Smooth muscle cell (in vitro differentiated cells): Measurements from ENCODE around the gene HEBP1. TPM values are rescaled to one million over a fixed set of nuclear protein-coding genes. Genes with fewer than 3 reads are reported as not detected.

Source experiments
- DNase-seq: peaks from one replicate; lab custom pipeline; 2025; ENCODE audit not compliant: unreplicated experiment; lab: John Stamatoyannopoulos, UW
- H2AFZ ChIP-seq: fragments of 200-600 bp; sonication (generic); 2 replicates; pipeline ENCODE4 v1.6.0; 2016; ENCODE audit warnings: antibody characterized with exemption, low read depth, mild to moderate bottlenecking
- H3F3A ChIP-seq: fragments of 200-600 bp; sonication (generic); 2 replicates; pipeline ENCODE4 v1.6.0; 2017; ENCODE audit warnings: antibody characterized with exemption, low read depth
- H3K27ac ChIP-seq: fragments of 200-600 bp; sonication (generic); 2 replicates; pipeline ENCODE4 v1.5.1; 2016; ENCODE audit warnings: low read depth, mild to moderate bottlenecking
- H3K27me3 ChIP-seq: fragments of 200-600 bp; sonication (generic); 2 replicates; pipeline ENCODE4 v1.6.1; 2016; ENCODE audit warnings: low read depth, mild to moderate bottlenecking
- H3K36me3 ChIP-seq: fragments of 200-600 bp; sonication (generic); 2 replicates; pipeline ENCODE4 v1.5.1; 2016; ENCODE audit warnings: low read depth
- H3K4me1 ChIP-seq: fragments of 200-600 bp; sonication (generic); 2 replicates; pipeline ENCODE4 v1.5.1; 2016; ENCODE audit warnings: low read depth
- H3K4me2 ChIP-seq: fragments of 200-600 bp; sonication (generic); 2 replicates; pipeline ENCODE4 v1.6.0; 2016; ENCODE audit warnings: mild to moderate bottlenecking
- H3K4me3 ChIP-seq: fragments of 200-600 bp; sonication (generic); 2 replicates; pipeline ENCODE4 v1.5.1; 2016; ENCODE audit warnings: mild to moderate bottlenecking
- H3K79me2 ChIP-seq: fragments of 200-600 bp; sonication (generic); 2 replicates; pipeline ENCODE4 v1.6.0; 2016; ENCODE audit warnings: low read depth, mild to moderate bottlenecking
- H3K9ac ChIP-seq: fragments of 200-600 bp; sonication (generic); 2 replicates; pipeline ENCODE4 v1.6.0; 2016; ENCODE audit warnings: low read depth
- H3K9me3 ChIP-seq: fragments of 200-600 bp; sonication (generic); replicated peaks from 2 replicates; pipeline ENCODE4 v1.5.1; 2016; ENCODE audit warnings: low read depth
- H4K20me1 ChIP-seq: fragments of 200-600 bp; sonication (generic); 2 replicates; pipeline ENCODE4 v1.6.0; 2016; ENCODE audit warnings: low read depth
- WGBS: methylation state at CpG from one replicate; pipeline ENCODE4 v1.1.7; 2016; ENCODE audit warnings: low lambda C conversion rate; 5-methylcytosine and 5-hydroxymethylcytosine counted together
- polyA plus RNA-seq: library from polyadenylated mRNA; unstranded; fragments of >200 nt; fragmentation: Nextera tagmentation; extraction: Ambion mirVana; gene quantifications from 2 replicates; pipeline ENCODE4 v1.2.1, GENCODE V29; 2016
- total RNA-seq: library from RNA; depleted of rRNA; stranded (reverse); fragments of >200 nt; gene quantifications from 2 replicates; pipeline ENCODE4 v1.2.3, GENCODE V29; 2014
- TF ChIP-seq, protein P1 (sequence below): fragments of 200-600 bp; sonication (generic); IDR thresholded peaks from 2 replicates; pipeline ENCODE4 v1.5.1; 2017; ENCODE audit warnings: borderline replicate concordance, mild to moderate bottlenecking, antibody characterized with exemption; ENCODE audit not compliant: insufficient read depth, poor library complexity, severe bottlenecking

Gene HEBP1
- total and polyA plus RNA-seq, 2 experiments from 2014 or later = 16.1 to 55.8 TPM

DNA sequence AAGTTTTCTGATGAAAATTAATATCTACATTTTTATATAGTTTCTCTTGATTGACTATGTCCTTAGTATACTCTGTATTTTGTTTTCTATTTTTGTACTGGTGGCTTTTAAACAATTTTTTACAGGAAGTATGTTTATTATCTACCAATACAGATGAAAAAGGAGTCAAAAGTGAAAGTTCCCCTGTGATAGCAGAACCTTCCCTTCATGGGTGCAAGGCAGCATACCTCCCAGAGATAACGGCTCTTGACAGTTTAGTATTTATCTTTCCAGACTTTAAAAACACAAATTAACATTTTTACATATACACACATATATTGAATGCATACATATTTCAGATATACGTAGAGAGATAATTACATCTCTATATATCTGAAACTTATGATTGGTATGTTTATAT, 27.0 kb upstream of the HEBP1 start:
- DNase-seq = no peak
- no peak overlapping the region for H3K9ac ChIP-seq
- 89% methylated on average over 2 of the region's 2 CpGs for WGBS
- TF ChIP-seq, protein P1, sequence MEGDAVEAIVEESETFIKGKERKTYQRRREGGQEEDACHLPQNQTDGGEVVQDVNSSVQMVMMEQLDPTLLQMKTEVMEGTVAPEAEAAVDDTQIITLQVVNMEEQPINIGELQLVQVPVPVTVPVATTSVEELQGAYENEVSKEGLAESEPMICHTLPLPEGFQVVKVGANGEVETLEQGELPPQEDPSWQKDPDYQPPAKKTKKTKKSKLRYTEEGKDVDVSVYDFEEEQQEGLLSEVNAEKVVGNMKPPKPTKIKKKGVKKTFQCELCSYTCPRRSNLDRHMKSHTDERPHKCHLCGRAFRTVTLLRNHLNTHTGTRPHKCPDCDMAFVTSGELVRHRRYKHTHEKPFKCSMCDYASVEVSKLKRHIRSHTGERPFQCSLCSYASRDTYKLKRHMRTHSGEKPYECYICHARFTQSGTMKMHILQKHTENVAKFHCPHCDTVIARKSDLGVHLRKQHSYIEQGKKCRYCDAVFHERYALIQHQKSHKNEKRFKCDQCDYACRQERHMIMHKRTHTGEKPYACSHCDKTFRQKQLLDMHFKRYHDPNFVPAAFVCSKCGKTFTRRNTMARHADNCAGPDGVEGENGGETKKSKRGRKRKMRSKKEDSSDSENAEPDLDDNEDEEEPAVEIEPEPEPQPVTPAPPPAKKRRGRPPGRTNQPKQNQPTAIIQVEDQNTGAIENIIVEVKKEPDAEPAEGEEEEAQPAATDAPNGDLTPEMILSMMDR = no peak
- no peak overlapping the region for H3K4me3 ChIP-seq
- no peak overlapping the region for H3K4me2 ChIP-seq
- no peaks in the 10 kb centered on the region for H3F3A ChIP-seq
- H3K79me2 ChIP-seq = no peaks in the 10 kb centered on the region
- H2AFZ ChIP-seq = no peak overlapping the region
- H3K4me1 ChIP-seq = peaks cover 17% of the 10 kb centered on the region
- no peaks in the 10 kb centered on the region for H4K20me1 ChIP-seq
- H3K9me3 ChIP-seq = no peaks in the 10 kb centered on the region
- H3K27me3 ChIP-seq = no peaks in the 10 kb centered on the region
- H3K36me3 ChIP-seq = no peaks in the 10 kb centered on the region
- no peak overlapping the region for H3K27ac ChIP-seq

DNA sequence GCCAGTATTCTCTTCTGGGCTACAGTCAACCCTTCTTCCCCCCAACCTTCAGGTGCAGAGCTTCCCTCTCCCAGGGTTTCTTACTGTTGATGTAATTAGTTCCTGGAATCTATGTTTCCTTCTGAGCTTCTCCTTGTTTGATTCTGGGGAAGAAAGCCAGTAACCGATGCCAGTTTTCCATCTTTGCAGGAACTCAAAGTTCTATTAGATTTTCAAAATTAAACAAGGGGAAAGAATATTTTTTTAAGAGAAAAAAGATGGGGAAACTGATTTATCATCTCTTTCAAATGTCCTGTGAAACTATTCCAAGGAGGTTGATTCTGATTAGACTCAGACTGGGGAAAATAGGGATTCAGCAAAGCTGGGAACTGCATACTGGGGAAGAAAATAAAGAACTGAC, 26.2 kb upstream of the HEBP1 start:
- H3K9me3 ChIP-seq = no peaks in the 10 kb centered on the region
- peaks cover 17% of the 10 kb centered on the region for H3K4me1 ChIP-seq
- no peak overlapping the region for H3K27ac ChIP-seq
- H3K36me3 ChIP-seq = no peaks in the 10 kb centered on the region
- no peak overlapping the region for H3K4me2 ChIP-seq
- no peak overlapping the region for H3K9ac ChIP-seq
- TF ChIP-seq, protein P1 = no peak
- no peaks in the 10 kb centered on the region for H3F3A ChIP-seq
- H3K79me2 ChIP-seq = no peaks in the 10 kb centered on the region
- no peak overlapping the region for H3K4me3 ChIP-seq
- no peak for DNase-seq
- 93% methylated on average over 1 of the region's 1 CpG for WGBS
- no peaks in the 10 kb centered on the region for H4K20me1 ChIP-seq
- no peaks in the 10 kb centered on the region for H3K27me3 ChIP-seq
- no peak overlapping the region for H2AFZ ChIP-seq

DNA sequence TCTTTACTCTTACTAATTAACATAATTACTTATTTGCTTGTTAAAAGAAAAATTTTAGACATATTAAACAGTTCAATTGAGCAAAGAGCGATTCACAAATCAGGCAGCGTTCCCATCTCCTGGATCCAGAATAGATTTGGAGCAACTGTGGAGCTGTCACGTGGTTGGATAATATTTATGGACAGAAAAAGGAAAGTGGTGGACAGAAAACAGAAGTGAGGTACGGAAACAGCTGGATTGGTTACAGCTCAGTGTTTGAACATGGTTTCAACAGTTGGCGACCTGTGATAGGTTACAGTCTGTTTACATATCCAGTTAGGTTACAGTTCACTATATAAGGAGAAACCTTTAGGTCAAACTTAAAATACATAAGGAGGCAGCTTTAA, 24.5 kb upstream of the HEBP1 start:
- Histone ChIP-seq H3K9me3 (no peaks in the 10 kb centered on the region), H3K36me3 (no peaks in the 10 kb centered on the region), H4K20me1 (no peaks in the 10 kb centered on the region), H3K9ac (no peak overlapping the region), H3K79me2 (no peaks in the 10 kb centered on the region), H3K4me1 (peaks cover 4% of the 10 kb centered on the region), H2AFZ (no peak overlapping the region), H3K4me3 (no peak overlapping the region), H3K27me3 (no peaks in the 10 kb centered on the region), H3K4me2 (no peak overlapping the region), H3K27ac (no peak overlapping the region), H3F3A (no peaks in the 10 kb centered on the region)
- WGBS = 82% methylated on average over 5 of the region's 5 CpGs
- TF ChIP-seq, protein P1 = no peak
- no peak for DNase-seq

DNA sequence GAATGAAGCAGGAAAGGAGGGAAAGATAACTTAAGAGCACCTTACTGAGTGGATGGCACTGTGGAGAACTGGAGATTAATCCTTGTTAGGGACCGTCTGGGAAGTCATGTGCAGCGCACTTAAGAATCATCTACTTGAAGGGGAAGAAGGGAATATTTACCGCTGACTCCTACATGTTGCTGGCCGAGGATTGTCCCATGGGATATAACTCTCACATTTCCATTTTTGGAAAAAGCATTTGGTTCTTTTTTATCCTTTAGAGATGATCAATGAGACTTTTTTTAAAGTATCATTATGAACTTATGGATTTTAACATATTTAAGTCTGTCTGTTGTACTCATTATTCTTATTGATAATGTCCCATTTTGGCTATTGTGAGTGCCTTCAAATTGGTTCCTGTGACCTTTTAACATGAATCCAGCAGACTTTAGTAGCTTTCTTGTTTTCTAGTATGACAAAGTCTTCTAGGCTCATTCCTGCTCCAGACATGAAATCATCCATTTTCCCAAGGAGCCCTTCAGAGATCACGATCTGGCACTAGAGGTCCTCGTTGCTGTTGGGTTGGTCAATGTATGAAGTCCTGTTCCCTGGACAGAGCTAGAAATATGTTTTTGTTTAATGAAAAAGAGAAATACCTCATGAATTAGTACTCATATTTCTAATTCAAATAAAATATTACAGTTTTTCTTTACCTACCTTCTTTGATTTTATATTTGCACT, 23.9 kb upstream of the HEBP1 start:
- Histone ChIP-seq H4K20me1 (no peaks in the 10 kb centered on the region), H3K9ac (no peak overlapping the region), H3K27ac (no peak overlapping the region), H3K4me2 (no peak overlapping the region), H3K4me1 (peaks cover 4% of the 10 kb centered on the region), H3K27me3 (no peaks in the 10 kb centered on the region), H3K36me3 (no peaks in the 10 kb centered on the region), H3F3A (no peaks in the 10 kb centered on the region), H2AFZ (no peak overlapping the region), H3K4me3 (no peak overlapping the region), H3K9me3 (no peaks in the 10 kb centered on the region), H3K79me2 (no peaks in the 10 kb centered on the region)
- 77% methylated on average over 6 of the region's 6 CpGs for WGBS
- TF ChIP-seq, protein P1 = peak; percentile 34
- DNase-seq = no peak
